Ishikawa (cell line): ENCODE results near the gene GRID1.

Experiments used
- CEBPB ChIP-seq: IDR thresholded peaks from 2 replicates; pipeline ENCODE4 v1.6.1; 2012
- CREB1 ChIP-seq: IDR thresholded peaks from 2 replicates; pipeline ENCODE4 v1.6.1; 2012; ENCODE audit warnings: low read depth
- EGR1 ChIP-seq: IDR thresholded peaks from 2 replicates; pipeline ENCODE4 v1.6.1; 2012
- EP300 ChIP-seq: IDR thresholded peaks from 2 replicates; pipeline ENCODE4 v1.6.1; 2012; ENCODE audit warnings: borderline replicate concordance
- FOXM1 ChIP-seq: IDR thresholded peaks from 2 replicates; pipeline ENCODE4 v1.6.1; 2012; ENCODE audit warnings: low read depth, borderline replicate concordance
- NFIC ChIP-seq: IDR thresholded peaks from 2 replicates; pipeline ENCODE4 v1.6.1; 2012
- RAD21 ChIP-seq: IDR thresholded peaks from 2 replicates; pipeline ENCODE4 v1.6.1; 2012; ENCODE audit warnings: low read depth
- TAF1 ChIP-seq: IDR thresholded peaks from 2 replicates; pipeline ENCODE4 v1.6.1; 2012; ENCODE audit warnings: low read depth, mild to moderate bottlenecking
- TCF12 ChIP-seq: IDR thresholded peaks from 2 replicates; pipeline ENCODE4 v1.6.1; 2012; ENCODE audit warnings: low read depth
- TEAD4 ChIP-seq: IDR thresholded peaks from 2 replicates; pipeline ENCODE4 v1.6.1; 2012
- YY1 ChIP-seq: IDR thresholded peaks from 2 replicates; pipeline ENCODE4 v1.6.1; 2012; ENCODE audit warnings: low read depth
- ZBTB7A ChIP-seq: IDR thresholded peaks from 2 replicates; pipeline ENCODE4 v1.6.1; 2012; ENCODE audit warnings: low read depth
- TF ChIP-seq, protein P1 (sequence below): IDR thresholded peaks from 2 replicates; pipeline ENCODE4 v1.6.1; 2012
- TF ChIP-seq, protein P2 (sequence below): IDR thresholded peaks from 2 replicates; pipeline ENCODE4 v1.6.1; 2012; ENCODE audit warnings: low read depth, mild to moderate bottlenecking
- TF ChIP-seq, protein P3 (sequence below): IDR thresholded peaks from 2 replicates; pipeline ENCODE4 v1.6.1; 2012

The GRID1 gene

DNA sequence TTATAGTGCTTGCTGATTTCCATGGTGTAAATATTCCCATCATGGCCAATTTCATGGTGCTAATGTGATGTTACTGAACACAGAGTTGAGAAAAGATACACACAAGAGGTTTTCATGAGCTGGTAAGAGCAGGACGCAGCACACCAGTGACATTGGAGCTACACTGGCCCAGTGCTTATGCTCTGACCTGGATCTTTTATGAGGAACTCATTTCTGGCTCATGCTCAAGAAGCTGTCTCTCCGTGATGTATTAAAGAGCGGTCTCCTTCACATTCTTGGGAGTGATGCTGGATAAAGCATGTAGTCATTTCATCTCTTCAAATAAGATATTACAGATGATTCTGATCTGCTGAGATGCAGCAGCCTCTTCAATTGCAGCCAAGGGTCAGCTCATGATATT is 785.2 kb downstream of the GRID1 start:
- no peak for TF ChIP-seq YY1
- no peak for TF ChIP-seq TAF1
- no peak for TF ChIP-seq RAD21
- no peak for TF ChIP-seq FOXM1
- TF ChIP-seq ZBTB7A: no peak
- TF ChIP-seq, protein P1, sequence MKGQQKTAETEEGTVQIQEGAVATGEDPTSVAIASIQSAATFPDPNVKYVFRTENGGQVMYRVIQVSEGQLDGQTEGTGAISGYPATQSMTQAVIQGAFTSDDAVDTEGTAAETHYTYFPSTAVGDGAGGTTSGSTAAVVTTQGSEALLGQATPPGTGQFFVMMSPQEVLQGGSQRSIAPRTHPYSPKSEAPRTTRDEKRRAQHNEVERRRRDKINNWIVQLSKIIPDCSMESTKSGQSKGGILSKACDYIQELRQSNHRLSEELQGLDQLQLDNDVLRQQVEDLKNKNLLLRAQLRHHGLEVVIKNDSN: no peak
- TF ChIP-seq EP300: no peak
- TF ChIP-seq, protein P2, sequence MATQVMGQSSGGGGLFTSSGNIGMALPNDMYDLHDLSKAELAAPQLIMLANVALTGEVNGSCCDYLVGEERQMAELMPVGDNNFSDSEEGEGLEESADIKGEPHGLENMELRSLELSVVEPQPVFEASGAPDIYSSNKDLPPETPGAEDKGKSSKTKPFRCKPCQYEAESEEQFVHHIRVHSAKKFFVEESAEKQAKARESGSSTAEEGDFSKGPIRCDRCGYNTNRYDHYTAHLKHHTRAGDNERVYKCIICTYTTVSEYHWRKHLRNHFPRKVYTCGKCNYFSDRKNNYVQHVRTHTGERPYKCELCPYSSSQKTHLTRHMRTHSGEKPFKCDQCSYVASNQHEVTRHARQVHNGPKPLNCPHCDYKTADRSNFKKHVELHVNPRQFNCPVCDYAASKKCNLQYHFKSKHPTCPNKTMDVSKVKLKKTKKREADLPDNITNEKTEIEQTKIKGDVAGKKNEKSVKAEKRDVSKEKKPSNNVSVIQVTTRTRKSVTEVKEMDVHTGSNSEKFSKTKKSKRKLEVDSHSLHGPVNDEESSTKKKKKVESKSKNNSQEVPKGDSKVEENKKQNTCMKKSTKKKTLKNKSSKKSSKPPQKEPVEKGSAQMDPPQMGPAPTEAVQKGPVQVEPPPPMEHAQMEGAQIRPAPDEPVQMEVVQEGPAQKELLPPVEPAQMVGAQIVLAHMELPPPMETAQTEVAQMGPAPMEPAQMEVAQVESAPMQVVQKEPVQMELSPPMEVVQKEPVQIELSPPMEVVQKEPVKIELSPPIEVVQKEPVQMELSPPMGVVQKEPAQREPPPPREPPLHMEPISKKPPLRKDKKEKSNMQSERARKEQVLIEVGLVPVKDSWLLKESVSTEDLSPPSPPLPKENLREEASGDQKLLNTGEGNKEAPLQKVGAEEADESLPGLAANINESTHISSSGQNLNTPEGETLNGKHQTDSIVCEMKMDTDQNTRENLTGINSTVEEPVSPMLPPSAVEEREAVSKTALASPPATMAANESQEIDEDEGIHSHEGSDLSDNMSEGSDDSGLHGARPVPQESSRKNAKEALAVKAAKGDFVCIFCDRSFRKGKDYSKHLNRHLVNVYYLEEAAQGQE: no peak
- no peak for TF ChIP-seq NFIC
- TF ChIP-seq CEBPB: no peak
- TF ChIP-seq, protein P3, sequence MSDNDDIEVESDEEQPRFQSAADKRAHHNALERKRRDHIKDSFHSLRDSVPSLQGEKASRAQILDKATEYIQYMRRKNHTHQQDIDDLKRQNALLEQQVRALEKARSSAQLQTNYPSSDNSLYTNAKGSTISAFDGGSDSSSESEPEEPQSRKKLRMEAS: no peak
- no peak for TF ChIP-seq TCF12
- TF ChIP-seq CREB1: no peak
- no peak for TF ChIP-seq EGR1
- no peak for TF ChIP-seq TEAD4

DNA sequence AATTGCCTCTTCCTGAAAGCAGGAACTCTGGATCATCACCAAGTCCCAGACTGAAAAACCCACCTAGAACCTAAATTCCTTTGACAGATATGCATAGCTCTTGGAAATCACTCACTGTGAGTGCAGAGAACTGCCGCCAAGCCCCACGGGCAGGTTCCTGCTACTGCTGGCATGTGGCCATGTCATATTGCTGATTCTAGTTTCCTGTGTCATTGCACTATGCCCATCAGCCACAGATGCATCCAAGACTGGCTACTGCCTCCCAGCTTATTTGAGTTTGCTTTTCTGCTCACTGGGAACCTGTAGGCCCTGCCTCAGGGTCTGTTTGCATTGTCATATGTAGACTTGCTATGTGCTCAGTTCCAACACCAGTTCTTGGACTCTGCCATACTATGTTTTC is 786.0 kb downstream of the GRID1 start:
- TF ChIP-seq CREB1: no peak
- TF ChIP-seq ZBTB7A: no peak
- TF ChIP-seq, protein P1: no peak
- no peak for TF ChIP-seq TEAD4
- TF ChIP-seq EP300: no peak
- TF ChIP-seq EGR1: no peak
- no peak for TF ChIP-seq FOXM1
- TF ChIP-seq YY1: no peak
- TF ChIP-seq TCF12: no peak
- no peak for TF ChIP-seq NFIC
- TF ChIP-seq, protein P2: no peak
- TF ChIP-seq, protein P3: no peak
- no peak for TF ChIP-seq TAF1
- no peak for TF ChIP-seq CEBPB
- TF ChIP-seq RAD21: no peak

DNA sequence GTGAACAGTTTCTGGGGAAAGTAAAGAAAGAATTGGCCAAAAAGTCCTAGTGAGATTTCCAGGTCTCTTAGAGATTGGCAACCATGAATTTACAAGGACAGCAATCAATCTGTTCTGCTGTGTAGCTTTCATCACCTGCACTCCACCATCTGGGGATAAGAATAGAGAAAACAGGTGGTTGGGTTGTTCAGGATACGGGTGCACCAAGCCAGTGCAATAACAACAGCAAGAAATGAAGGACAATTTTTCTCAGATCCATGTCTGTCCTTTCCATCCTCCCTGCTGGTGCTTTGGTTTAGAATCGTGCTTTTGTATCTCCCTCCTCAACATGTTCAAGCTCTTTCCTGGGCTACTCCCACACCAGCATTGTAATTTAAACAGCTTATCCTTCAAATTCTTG is 787.7 kb downstream of the GRID1 start:
- TF ChIP-seq FOXM1: no peak
- no peak for TF ChIP-seq EP300
- TF ChIP-seq, protein P1: no peak
- TF ChIP-seq YY1: no peak
- no peak for TF ChIP-seq EGR1
- TF ChIP-seq CREB1: no peak
- TF ChIP-seq TAF1: no peak
- TF ChIP-seq CEBPB: no peak
- no peak for TF ChIP-seq ZBTB7A
- TF ChIP-seq RAD21: no peak

DNA sequence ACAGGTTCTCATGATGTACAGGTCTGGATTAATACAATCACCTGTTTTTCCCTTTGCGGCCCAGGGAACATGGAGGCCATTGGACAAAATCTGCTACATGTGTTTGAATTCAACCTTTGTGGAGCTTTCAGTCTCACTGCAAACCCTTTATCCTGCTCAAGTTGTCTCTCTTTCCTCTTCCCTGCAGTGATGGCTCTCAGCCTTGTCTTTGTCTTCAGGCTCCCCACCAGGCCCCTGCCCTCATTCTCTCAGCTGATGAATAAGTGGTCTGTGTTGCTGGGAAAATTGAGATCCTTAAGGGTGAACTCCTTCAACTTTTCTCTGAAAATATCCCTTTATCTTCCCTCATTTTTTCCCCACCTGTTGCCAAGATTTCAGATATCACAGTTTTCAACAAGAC is 791.2 kb downstream of the GRID1 start:
- TF ChIP-seq FOXM1 (no peak), TCF12 (no peak), CEBPB (no peak), CREB1 (no peak), RAD21 (no peak), ZBTB7A (no peak), TAF1 (no peak), EP300 (no peak), EGR1 (no peak)
- TF ChIP-seq, protein P3: no peak

DNA sequence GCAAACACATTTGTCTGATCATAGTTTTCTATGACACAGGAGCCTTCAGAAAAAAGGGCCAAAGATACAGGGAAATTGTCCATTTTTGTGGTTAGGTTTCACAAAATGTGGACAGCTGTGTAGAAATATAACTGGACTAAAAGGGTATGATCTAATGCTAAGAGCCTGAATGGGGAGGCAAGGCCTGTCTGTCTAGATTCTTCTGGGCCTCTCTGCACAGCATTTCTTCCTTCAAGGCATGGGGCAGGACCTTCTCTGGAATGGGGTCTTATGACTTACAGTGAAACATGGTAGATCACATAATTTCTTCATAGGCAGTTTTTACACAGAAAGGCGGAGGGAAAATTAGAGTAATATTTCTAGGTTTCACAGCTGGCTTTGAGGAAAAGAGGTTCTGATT is 795.7 kb downstream of the GRID1 start:
- TF ChIP-seq, protein P3: no peak
- TF ChIP-seq TCF12: no peak
- TF ChIP-seq YY1: no peak
